IMR-90 (cell line): Measurements from ENCODE around the gene ARL14EP. TPM values are rescaled to one million over a fixed set of nuclear protein-coding genes. Genes with fewer than 3 reads are reported as not detected.

ENCODE experiments used
- ATAC-seq: fragments of 200-7000 bp; cut with Tn5 transposase; 2 replicates; pipeline ENCODE4 v1.9.1; 2020; ENCODE audit warnings: low read depth, mild to moderate bottlenecking, moderate library complexity
- BruUV-seq: library from RNA; stranded (reverse); fragments of 400-500 nt; replicated peaks from 2 replicates; lab custom pipeline; 2021; lab: Mats Ljungman, UMichigan
- CTCF ChIA-PET: fragments of 300-600 bp; formaldehyde crosslinking; extraction: SDS; loops from one replicate; lab custom pipeline; 2021; ENCODE audit warnings: antibody characterized with exemption; lab: Yijun Ruan, JAX
- POLR2A ChIA-PET: fragments of 300-600 bp; sonication (Branson Sonifier 250); formaldehyde crosslinking; loops from one replicate; lab custom pipeline; 2022; ENCODE audit warnings: antibody characterized with exemption; ENCODE audit not compliant: unreplicated experiment; lab: Charles Lee
- DNase-seq: peaks from one replicate; pipeline ENCODE4 v3.0.0; 2013
- H2AFZ ChIP-seq: replicated peaks from 2 replicates; pipeline ENCODE3; 2013; ENCODE audit warnings: low read length, mild to moderate bottlenecking; ENCODE audit not compliant: poor library complexity
- H2AK5ac ChIP-seq: 2 replicates; pipeline ENCODE4 v1.6.1; 2013; ENCODE audit warnings: low read depth, low read length, inconsistent platforms
- H2AK9ac ChIP-seq: replicated peaks from 2 replicates; pipeline ENCODE3; 2013; ENCODE audit warnings: mild to moderate bottlenecking, low read depth, low read length, moderate library complexity; ENCODE audit not compliant: poor library complexity
- H2BK120ac ChIP-seq: 2 replicates; pipeline ENCODE4 v1.6.1; 2013; ENCODE audit warnings: low read depth, low read length, inconsistent platforms
- H2BK15ac ChIP-seq: 3 replicates; pipeline ENCODE4 v1.6.1; 2013; ENCODE audit warnings: low read depth, low read length, inconsistent platforms
- H2BK20ac ChIP-seq: 2 replicates; pipeline ENCODE4 v1.6.1; 2013; ENCODE audit warnings: low read depth, mild to moderate bottlenecking, inconsistent platforms, low read length, moderate library complexity
- H2BK5ac ChIP-seq: 2 replicates; pipeline ENCODE4 v1.6.1; 2013; ENCODE audit warnings: mild to moderate bottlenecking, low read depth, low read length, inconsistent platforms; ENCODE audit not compliant: poor library complexity, severe bottlenecking
- H3K14ac ChIP-seq: replicated peaks from 2 replicates; pipeline ENCODE4 v1.6.1; 2013; ENCODE audit warnings: low read depth, low read length, inconsistent platforms
- H3K18ac ChIP-seq: 2 replicates; pipeline ENCODE4 v1.6.1; 2013; ENCODE audit warnings: low read depth, low read length, control low read depth
- H3K23ac ChIP-seq: 2 replicates; pipeline ENCODE4 v1.6.1; 2013; ENCODE audit warnings: low read depth, low read length, inconsistent platforms
- H3K27ac ChIP-seq: 2 replicates; pipeline ENCODE4 v1.5.1; 2013; ENCODE audit warnings: mild to moderate bottlenecking, control low read depth, low read length; ENCODE audit not compliant: insufficient read depth
- H3K27me3 ChIP-seq: 2 replicates; pipeline ENCODE4 v1.6.1; 2013; ENCODE audit warnings: low read length; ENCODE audit not compliant: control insufficient read depth, insufficient read depth
- H3K36me3 ChIP-seq: 2 replicates; pipeline ENCODE4 v1.6.1; 2013; ENCODE audit warnings: low read length, mixed read lengths; ENCODE audit not compliant: control insufficient read depth, insufficient read depth
- H3K4ac ChIP-seq: 2 replicates; pipeline ENCODE4 v1.6.1; 2013; ENCODE audit warnings: low read depth, low read length, inconsistent platforms
- H3K4me1 ChIP-seq: 2 replicates; pipeline ENCODE4 v1.6.1; 2013; ENCODE audit warnings: low read length, mixed read lengths; ENCODE audit not compliant: control insufficient read depth, insufficient read depth
- H3K4me2 ChIP-seq: 2 replicates; pipeline ENCODE4 v1.6.1; 2013; ENCODE audit warnings: low read depth, mild to moderate bottlenecking, control low read depth, low read length, moderate library complexity
- H3K4me3 ChIP-seq: 2 replicates; pipeline ENCODE4 v1.5.1; 2013; ENCODE audit warnings: low read depth, mild to moderate bottlenecking, control low read depth, low read length, moderate library complexity; ENCODE audit not compliant: insufficient read depth
- H3K56ac ChIP-seq: 2 replicates; pipeline ENCODE4 v1.6.1; 2013; ENCODE audit warnings: low read length, inconsistent platforms; ENCODE audit not compliant: insufficient read depth; ENCODE audit errors: extremely low read depth
- H3K79me1 ChIP-seq, 2 experiments: 2 replicates each; pipeline ENCODE4 v1.6.1; 2013; ENCODE audit warnings: low read length in 2 of 2, inconsistent platforms in 1 of 2, low read depth in 1 of 2
- H3K9ac ChIP-seq: 2 replicates; pipeline ENCODE4 v1.6.1; 2013; ENCODE audit warnings: low read depth, low read length, control low read depth
- H3K9me1 ChIP-seq: 2 replicates; pipeline ENCODE4 v1.6.1; 2013; ENCODE audit warnings: low read length, inconsistent platforms; ENCODE audit not compliant: insufficient read depth
- H3K9me3 ChIP-seq: 2 replicates; pipeline ENCODE4 v1.6.1; 2013; ENCODE audit warnings: low read length; ENCODE audit not compliant: control insufficient read depth, insufficient read depth
- H4K20me1 ChIP-seq: 2 replicates; pipeline ENCODE4 v1.6.1; 2013; ENCODE audit warnings: low read length, inconsistent platforms; ENCODE audit not compliant: insufficient read depth
- H4K5ac ChIP-seq: 2 replicates; pipeline ENCODE4 v1.6.1; 2013; ENCODE audit warnings: mild to moderate bottlenecking, low read depth, low read length, control low read depth
- H4K8ac ChIP-seq, 2 experiments: 2 replicates each; pipeline ENCODE4 v1.6.1; 2013; ENCODE audit warnings: low read depth in 2 of 2, low read length in 2 of 2, control low read depth in 1 of 2, inconsistent platforms in 1 of 2
- H4K91ac ChIP-seq: 2 replicates; pipeline ENCODE4 v1.6.1; 2013; ENCODE audit warnings: low read depth, low read length, inconsistent platforms; ENCODE audit not compliant: insufficient read depth
- BHLHE40 ChIP-seq: fragments of 150-350 bp; IDR thresholded peaks from 2 replicates; pipeline ENCODE4 v1.6.1; 2016; ENCODE audit warnings: mild to moderate bottlenecking, low read depth, low read length
- CHD1 ChIP-seq: IDR thresholded peaks from 2 replicates; pipeline ENCODE4 v1.6.1; 2012; ENCODE audit warnings: low read depth, low read length, improper control_type of control experiment
- ELK1 ChIP-seq: fragments of 150-350 bp; IDR thresholded peaks from 2 replicates; pipeline ENCODE4 v1.6.1; 2016; ENCODE audit warnings: low read depth, mild to moderate bottlenecking, low read length, moderate library complexity, borderline replicate concordance
- FOS ChIP-seq: fragments of 150-350 bp; IDR thresholded peaks from 2 replicates; pipeline ENCODE4 v1.6.1; 2016; ENCODE audit warnings: low read depth, low read length
- MAFK ChIP-seq: IDR thresholded peaks from 2 replicates; pipeline ENCODE4 v1.6.1; 2012; ENCODE audit warnings: low read depth, low read length, improper control_type of control experiment
- MAZ ChIP-seq: IDR thresholded peaks from 2 replicates; pipeline ENCODE4 v1.6.1; 2012; ENCODE audit warnings: low read depth, mild to moderate bottlenecking, low read length, improper control_type of control experiment, moderate library complexity, borderline replicate concordance
- POLR2A ChIP-seq: IDR thresholded peaks from 2 replicates; pipeline ENCODE4 v1.6.1; 2012; ENCODE audit warnings: mild to moderate bottlenecking, low read depth, low read length
- RAD21 ChIP-seq: IDR thresholded peaks from 2 replicates; pipeline ENCODE4 v1.6.1; 2012; ENCODE audit warnings: low read length, improper control_type of control experiment
- RCOR1 ChIP-seq: IDR thresholded peaks from 2 replicates; pipeline ENCODE4 v1.6.1; 2012; ENCODE audit warnings: mild to moderate bottlenecking, low read length, improper control_type of control experiment; ENCODE audit not compliant: insufficient replicate concordance
- RFX5 ChIP-seq: IDR thresholded peaks from 2 replicates; pipeline ENCODE4 v1.8.0; 2012; ENCODE audit warnings: low read depth, mild to moderate bottlenecking, low read length, moderate library complexity
- SMC3 ChIP-seq: fragments of 150-350 bp; IDR thresholded peaks from 2 replicates; pipeline ENCODE4 v1.6.1; 2016; ENCODE audit warnings: low read depth, mild to moderate bottlenecking, antibody characterized with exemption, low read length, moderate library complexity
- USF2 ChIP-seq: fragments of 150-350 bp; IDR thresholded peaks from 2 replicates; pipeline ENCODE4 v1.6.1; 2017; ENCODE audit warnings: mild to moderate bottlenecking, antibody characterized with exemption, low read length, low read depth
- WGBS, 2 experiments: methylation state at CpG; one replicate each; pipeline versions ENCODE4 v1.1.5 to v1.1.7; 2013; ENCODE audit warnings: missing lambda C conversion rate in 2 of 2; ENCODE audit not compliant: insufficient read length in 1 of 2; ENCODE audit errors: extremely low coverage in 2 of 2; 5-methylcytosine and 5-hydroxymethylcytosine counted together
- dilution Hi-C: fragments of 300-500 bp; cut with HindIII; formaldehyde crosslinking; loops from one replicate; pipeline ENCODE4 v1.14.3; 2018; ENCODE audit warnings: low sequenced_read_pairs; ENCODE audit not compliant: unreplicated experiment
- in situ Hi-C: fragments of 300-500 bp; cut with MboI; formaldehyde crosslinking; loops from 3 replicates; pipeline ENCODE4 v1.14.3; 2019; ENCODE audit warnings: low sequenced_read_pairs, inconsistent platforms, mixed read lengths
- intact Hi-C: fragments of 100-400 bp; cut with micrococcal nuclease; formaldehyde crosslinking; loops from 2 replicates; pipeline ENCODE4 v1.10.0; 2022
- polyA plus RNA-seq, 3 experiments: library from polyadenylated mRNA; depleted of rRNA; stranded (reverse); fragments of >200 nt; gene quantifications; 2 replicates each; pipeline ENCODE4 v1.2.3, GENCODE V29; 2012; ENCODE audit warnings: low replicate concordance in 1 of 3
- total RNA-seq: library from RNA; depleted of rRNA; stranded (reverse); fragments of >200 nt; gene quantifications from 2 replicates; pipeline ENCODE4 v1.2.3, GENCODE V29; 2012

ARL14EP gene
- total and polyA plus RNA-seq, 2 of the 4 experiments (the other 2 are of a cell fraction) = 13.8 to 15.7 TPM

- CTCF ChIA-PET = no interaction called here
- Histone ChIP-seq H3K4ac (no peak overlapping the region), H4K5ac (no peak overlapping the region), H2BK20ac (no peak overlapping the region), H3K23ac (no peak overlapping the region), H2AK9ac (no peak overlapping the region), H2BK5ac (no peak overlapping the region), H3K14ac (no peak overlapping the region), H3K9me1 (no peaks in the 10 kb centered on the region), H4K8ac (no peak overlapping the region), H3K79me1 (no peaks in the 10 kb centered on the region), H3K36me3 (no peaks in the 10 kb centered on the region), H3K4me2 (no peak overlapping the region), H3K4me3 (no peak overlapping the region), H2BK120ac (no peak overlapping the region), H2AK5ac (no peak overlapping the region), H3K9me3 (no peaks in the 10 kb centered on the region), H4K20me1 (no peaks in the 10 kb centered on the region), H2BK15ac (no peak overlapping the region), H3K27me3 (no peaks in the 10 kb centered on the region), H2AFZ (no peak overlapping the region), H3K27ac (no peak overlapping the region), H3K18ac (no peak overlapping the region), H3K9ac (no peak overlapping the region), H3K4me1 (no peaks in the 10 kb centered on the region), H3K56ac (no peak overlapping the region), H4K91ac (no peak overlapping the region)
- TF ChIP-seq RFX5 = no peak
- TF ChIP-seq USF2 = no peak
- no peak for TF ChIP-seq RCOR1
- no peak for TF ChIP-seq FOS
- TF ChIP-seq CHD1 = no peak
- no peak for TF ChIP-seq SMC3
- TF ChIP-seq ELK1 = no peak
- no peak for TF ChIP-seq POLR2A
- no peak for TF ChIP-seq RAD21
- no peak for TF ChIP-seq MAFK
- no peak for TF ChIP-seq MAZ
- TF ChIP-seq BHLHE40 = no peak
- in situ Hi-C loops = no loop called here
- no CpG with 5 or more reads among the region's 3 CpGs for WGBS, 2 experiments
- DNase-seq (no peak), ATAC-seq (no peak)
- intact Hi-C loops = no loop called here
- dilution Hi-C loops = no loop called here
- POLR2A ChIA-PET = no interaction called here
- no TSS peak for BruUV-seq
These were observed 40.6 kb upstream of the ARL14EP start for GRCh38 chr11:30282289-30282631.
